Activated T-helper 1 cell treated with Interleukin-2 at 50 U/mL for 16 hours (primary cell): ENCODE measurements around the gene CCDC107.

Source experiments
- DNase-seq: peaks from one replicate; pipeline ENCODE4 v3.0.0-alpha.2; 2020; ENCODE audit warnings: low read depth

Gene CCDC107

DNA sequence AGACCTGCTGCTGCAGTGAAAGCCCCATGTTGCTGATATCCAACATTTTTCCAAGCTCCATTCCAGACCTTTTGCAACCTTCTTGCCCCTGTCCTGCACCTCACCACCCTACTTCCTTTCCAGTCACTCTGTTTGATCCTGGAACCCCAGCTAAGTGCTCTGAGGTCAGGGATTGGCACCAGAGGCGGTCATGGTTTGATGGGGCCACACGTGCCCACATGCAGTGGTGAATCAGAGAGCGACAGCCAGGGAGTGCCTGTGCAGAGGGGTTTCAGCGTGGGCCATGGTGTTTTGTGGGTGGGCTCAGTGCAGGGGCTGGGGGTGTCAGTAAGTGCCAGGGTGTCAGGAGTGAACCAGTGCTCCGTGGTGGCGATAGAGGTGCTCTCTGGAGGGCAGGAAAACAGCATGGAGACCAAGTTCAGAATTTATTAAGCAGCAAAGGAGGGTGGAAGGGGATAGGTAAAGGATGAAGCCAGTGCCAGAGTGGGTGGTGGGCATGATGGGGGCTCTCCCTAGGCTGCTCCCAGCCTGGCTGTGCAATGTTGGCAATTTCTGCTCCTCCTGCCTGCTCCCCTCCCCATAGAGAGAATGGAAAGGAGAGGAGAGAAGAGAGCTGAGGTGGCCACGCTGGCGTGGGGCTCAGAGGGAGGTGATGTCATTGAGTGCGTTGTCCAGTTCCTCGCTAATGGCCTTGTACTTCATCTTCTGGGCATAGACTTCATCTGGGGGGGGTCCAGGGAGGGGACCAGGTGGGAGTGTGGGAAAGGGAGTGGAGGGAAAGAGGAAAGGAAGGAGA lies 24.6 kb downstream of the CCDC107 start:
- no peak for DNase-seq

- no peak for DNase-seq
Measured at GRCh38 chr9:35683323-35683722, 25.2 kb downstream of the CCDC107 start.

GRCh38 chr9:35684921-35685320 lies 26.8 kb downstream of the CCDC107 start:
- no peak for DNase-seq

DNA sequence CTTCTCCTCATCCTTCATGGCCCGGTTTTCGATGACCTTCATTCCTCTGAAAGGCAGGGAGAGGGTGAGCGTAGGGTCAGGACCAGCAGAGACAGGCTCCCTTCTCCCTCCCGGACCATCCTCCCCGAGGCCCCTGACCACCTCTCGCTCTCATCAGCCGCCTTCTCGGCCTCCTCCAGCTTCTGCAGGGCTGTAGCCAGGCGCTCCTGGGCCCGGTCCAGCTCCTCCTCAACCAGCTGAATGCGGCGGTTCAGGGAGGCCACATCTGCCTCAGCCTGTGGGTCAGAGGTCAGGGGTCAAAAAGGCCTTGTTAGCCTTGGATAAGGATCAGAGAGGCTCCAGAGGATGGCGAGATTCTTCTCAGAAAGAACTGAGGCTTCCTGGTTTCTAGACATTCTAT lies 27.4 kb downstream of the CCDC107 start:
- no peak for DNase-seq

GRCh38 chr9:35686222-35687203 lies 28.4 kb downstream of the CCDC107 start:
- DNase-seq, result no peak

- no peak for DNase-seq
Measured at GRCh38 chr9:35687306-35687705, 29.2 kb downstream of the CCDC107 start.

GRCh38 chr9:35687972-35688557 lies 30.0 kb downstream of the CCDC107 start:
- DNase-seq, result no peak

- DNase-seq, result no peak
Measured at GRCh38 chr9:35688558-35689541, 30.8 kb downstream of the CCDC107 start.

- DNase-seq, result no peak
Measured at GRCh38 chr9:35689542-35690293, 31.6 kb downstream of the CCDC107 start, which contains the start of gene TPM2. TPM2 (minus strand) TSS chr9:35689925; CDS start chr9:35689817, 108 bp downstream.

DNA sequence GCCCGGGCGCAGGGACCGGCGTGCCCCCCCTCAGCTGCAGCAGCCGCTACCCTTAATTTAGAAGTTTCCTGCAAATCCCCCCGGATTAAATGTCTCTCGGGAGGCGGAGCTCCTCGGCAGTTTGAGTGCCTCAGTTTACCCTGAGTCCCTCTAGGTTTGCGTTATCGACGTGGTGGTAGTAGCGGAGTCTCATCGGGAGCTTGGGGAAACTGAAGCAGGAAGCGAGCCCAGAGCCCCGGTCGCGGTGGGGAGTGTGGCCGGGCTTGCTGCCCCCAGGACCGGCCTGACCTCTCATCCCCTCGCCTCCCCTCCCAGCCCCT lies 32.2 kb downstream of the CCDC107 start:
- DNase-seq, result no peak

DNA sequence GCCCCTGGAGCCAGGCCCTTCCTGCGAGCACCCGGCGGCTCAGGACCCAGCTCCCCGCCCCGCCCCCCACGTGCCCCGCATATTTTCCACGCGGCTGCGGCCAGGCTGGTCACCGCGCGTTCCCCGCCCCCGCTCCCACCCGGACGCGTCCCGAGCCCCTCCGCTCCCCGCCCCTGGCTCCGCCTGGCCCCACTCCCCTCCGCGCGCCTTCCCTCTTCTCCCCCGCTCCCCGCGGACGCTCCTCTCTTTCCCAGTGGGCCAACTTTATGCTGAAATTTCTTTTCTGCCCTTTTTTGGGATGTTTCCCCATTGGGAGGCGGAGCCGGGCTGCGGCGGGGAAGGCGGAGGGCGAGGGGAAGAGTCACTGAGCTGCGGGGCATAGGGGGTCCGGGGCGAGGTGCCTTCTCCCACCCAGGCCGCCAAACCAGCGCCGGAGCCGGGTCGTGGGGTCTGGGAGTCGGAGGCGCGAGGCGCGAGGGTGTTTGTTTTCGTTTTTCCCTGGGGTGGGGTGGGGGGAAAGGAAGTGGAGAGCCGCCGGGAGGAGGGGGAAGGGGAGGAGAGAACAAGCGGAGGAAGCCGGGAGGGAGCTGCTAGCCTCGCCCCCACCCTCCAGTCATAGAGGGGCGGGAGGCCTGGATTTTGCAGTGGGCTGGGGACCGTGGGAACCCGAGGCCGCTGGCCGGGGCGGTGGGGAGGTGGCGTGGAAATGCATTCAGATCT lies 32.7 kb downstream of the CCDC107 start:
- DNase-seq, result peak; percentile 14

- DNase-seq, result no peak
Measured at GRCh38 chr9:35691334-35691650, 33.2 kb downstream of the CCDC107 start.

DNA sequence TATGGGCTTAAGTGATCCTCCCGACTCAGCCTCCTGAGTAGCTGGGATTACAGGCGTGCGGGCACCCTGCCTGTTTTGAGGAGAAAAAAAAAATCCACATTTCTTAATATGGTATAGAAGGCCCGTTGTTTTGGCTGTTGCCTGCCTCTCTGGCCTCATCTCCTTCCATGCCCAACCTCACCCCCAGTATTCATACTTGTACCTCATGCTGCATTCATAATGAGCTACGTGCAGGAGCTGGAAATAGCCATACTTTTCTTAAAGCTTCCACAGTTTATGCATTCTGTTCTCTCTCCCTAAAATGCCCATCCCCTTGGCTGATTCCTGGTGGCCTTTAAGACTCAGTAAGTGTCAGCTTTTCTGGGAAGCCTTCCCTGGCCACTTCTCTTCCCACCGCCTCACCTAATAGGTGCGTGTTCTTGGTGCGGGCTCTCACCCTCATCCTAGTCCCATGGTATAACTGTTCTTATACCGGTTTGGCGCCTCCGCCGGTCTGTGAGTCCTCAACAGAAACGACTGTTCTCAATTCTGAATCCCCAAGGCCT lies 33.7 kb downstream of the CCDC107 start:
- DNase-seq, result no peak

DNA sequence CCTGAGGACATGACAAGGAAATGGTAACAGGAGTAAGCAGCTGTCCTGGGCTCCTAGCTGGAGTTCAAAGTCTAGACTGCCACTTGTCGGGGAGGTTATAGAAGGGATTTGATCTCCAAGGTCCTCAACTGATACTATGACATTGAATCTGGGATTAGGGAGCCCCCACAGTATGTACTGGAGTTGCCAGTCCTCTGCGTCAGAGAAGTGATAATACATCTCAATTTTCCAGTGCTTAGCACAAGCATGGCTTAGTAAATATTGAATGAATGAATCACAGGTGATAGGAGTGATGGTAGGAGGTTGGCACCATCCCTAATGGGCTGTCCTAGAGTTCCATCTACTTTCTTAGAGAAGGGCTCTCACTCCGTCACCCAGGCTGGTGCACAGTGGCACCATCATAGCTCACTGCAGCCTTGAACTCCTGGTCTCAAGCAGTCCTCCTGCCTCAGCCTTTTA lies 37.9 kb downstream of the CCDC107 start:
- DNase-seq, result no peak

DNA sequence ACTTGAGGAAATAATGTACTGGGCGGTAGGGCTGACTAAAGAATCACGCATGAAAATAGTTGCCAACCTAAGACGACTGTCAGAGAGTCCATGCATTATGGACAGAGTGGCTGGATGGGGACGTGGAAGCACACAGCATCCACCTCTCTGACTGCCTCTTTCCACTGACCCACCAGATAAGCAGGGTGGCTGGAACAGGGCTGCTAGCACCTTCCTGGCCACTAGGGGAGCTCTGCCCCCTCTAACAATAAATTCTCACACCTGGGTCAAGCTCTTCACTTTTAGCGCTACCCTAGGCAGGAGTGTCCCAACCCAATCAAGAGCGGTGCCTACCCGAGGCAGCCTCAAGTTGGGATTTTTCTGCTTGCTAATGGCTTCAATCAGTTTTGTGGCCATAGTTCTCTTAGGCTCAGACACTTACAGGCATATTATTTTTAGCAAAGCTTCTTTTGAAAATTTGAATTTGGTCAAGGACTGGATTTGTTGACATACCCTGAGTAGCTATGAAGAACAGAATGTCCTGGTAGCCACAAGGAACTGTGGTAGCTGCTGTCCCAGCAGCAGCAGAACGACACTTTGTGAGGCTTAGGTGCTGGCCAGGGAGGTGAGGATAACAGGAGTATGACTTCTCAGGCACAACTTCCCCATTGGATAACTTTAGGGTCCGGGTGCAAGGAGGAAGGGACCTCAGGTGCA lies 38.6 kb downstream of the CCDC107 start:
- DNase-seq, result peak; percentile 28

GRCh38 chr9:35697486-35697885 lies 39.4 kb downstream of the CCDC107 start:
- DNase-seq, result no peak

DNA sequence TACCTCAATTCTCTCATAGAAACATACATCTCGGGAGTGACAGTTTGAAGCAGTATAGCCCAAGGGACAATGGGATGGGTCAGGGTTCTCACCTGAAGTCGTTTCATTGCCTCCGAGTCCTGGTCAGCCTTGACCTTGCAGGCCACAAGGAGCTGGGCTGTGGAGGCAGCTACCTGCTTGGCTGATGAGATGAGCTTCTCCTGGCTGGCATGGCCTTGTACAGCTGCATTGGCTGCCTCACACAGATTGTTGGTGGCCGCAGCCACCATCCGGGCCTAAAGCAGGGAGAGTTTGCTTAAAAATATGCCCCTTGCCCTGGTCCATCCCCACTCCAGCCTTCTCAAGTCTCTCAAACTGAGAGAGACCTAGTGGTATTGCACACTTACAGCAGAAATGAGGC lies 40.1 kb downstream of the CCDC107 start:
- DNase-seq, result no peak

- no peak for DNase-seq
Measured at GRCh38 chr9:35700031-35700430, 41.9 kb downstream of the CCDC107 start.

GRCh38 chr9:35700942-35701341 lies 42.9 kb downstream of the CCDC107 start:
- DNase-seq, result no peak
